Activated naive CD8-positive, alpha-beta T cell treated with anti-CD3 and anti-CD28 coated beads, Interleukin-2, amount 10 ng/mL, durations not matched to agents 7 days and 5 days (primary cell): ENCODE data around the gene SLC24A3. TPM values are rescaled to one million over a fixed set of nuclear protein-coding genes. Genes with fewer than 3 reads are reported as not detected.
"Not testable (repeated sequence)": the region's sequence is repeated elsewhere in the genome, so short reads cannot be mapped to it uniquely, and the experiment has no call there.

Experiments used
- ATAC-seq: fragments of 150-1000 bp; cut with Tn5 transposase; one replicate; pipeline ENCODE4 v1.10.0; 2021; ENCODE audit warnings: low read depth, moderate library complexity
- POLR2A ChIA-PET: fragments of 350-600 bp; sonication (Branson Sonifier 250); formaldehyde crosslinking; loops from one replicate; lab custom pipeline; 2021; ENCODE audit warnings: antibody characterized with exemption; lab: Charles Lee
- DNase-seq: peaks from one replicate; pipeline ENCODE4 v3.0.0; 2021
- H3K27ac Mint-ChIP-seq: one replicate; pipeline ENCODE4 v1.8.0; 2022; ENCODE audit warnings: mild to moderate bottlenecking, mixed read lengths
- H3K27me3 Mint-ChIP-seq: one replicate; pipeline ENCODE4 v1.8.0; 2022; ENCODE audit warnings: mild to moderate bottlenecking, moderate library complexity, mixed read lengths
- H3K36me3 Mint-ChIP-seq: one replicate; pipeline ENCODE4 v1.8.0; 2021; ENCODE audit warnings: mild to moderate bottlenecking, mixed read lengths
- H3K4me1 Mint-ChIP-seq: one replicate; pipeline ENCODE4 v1.8.0; 2021; ENCODE audit warnings: mixed read lengths
- H3K4me3 Mint-ChIP-seq: one replicate; pipeline ENCODE4 v1.8.0; 2022; ENCODE audit warnings: mild to moderate bottlenecking, moderate library complexity, mixed read lengths
- H3K9me3 Mint-ChIP-seq: one replicate; pipeline ENCODE4 v1.8.0; 2021; ENCODE audit warnings: mixed read lengths
- total RNA-seq, 2 experiments: library from RNA; stranded (reverse); gene quantifications; one replicate each; pipeline ENCODE4 v1.2.3, GENCODE V29; 2021

Gene SLC24A3
- total RNA-seq, 2 experiments from 2014 or later = not detected

DNA sequence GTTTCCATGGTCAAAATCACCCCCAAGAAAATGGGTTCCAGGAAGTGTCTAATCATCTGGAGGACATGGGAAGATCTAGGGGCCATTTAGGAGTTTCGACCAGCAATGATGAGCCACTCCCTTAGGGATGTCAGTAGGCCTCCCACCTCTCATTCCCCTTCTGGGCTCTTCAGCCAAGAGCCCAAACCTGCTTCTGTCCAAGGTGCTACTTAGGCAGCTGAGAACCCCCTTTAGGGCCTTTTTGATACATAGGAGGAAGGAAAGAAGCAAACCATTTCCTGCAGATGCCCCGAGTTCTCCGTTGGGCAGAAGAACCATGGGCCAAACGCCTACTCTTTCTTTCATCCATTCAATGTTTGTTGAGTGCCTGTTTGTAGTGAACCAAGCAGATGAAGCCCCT lies 404.2 kb downstream of the SLC24A3 start:
- no peak for DNase-seq
- Mint-ChIP-seq H3K27ac (no peak overlapping the region), H3K9me3 (no peaks in the 10 kb centered on the region), H3K4me1 (no peaks in the 10 kb centered on the region), H3K4me3 (no peak overlapping the region), H3K36me3 (no peaks in the 10 kb centered on the region), H3K27me3 (peaks cover 4% of the 10 kb centered on the region)
- POLR2A ChIA-PET = no interaction called here
- ATAC-seq = no peak

DNA sequence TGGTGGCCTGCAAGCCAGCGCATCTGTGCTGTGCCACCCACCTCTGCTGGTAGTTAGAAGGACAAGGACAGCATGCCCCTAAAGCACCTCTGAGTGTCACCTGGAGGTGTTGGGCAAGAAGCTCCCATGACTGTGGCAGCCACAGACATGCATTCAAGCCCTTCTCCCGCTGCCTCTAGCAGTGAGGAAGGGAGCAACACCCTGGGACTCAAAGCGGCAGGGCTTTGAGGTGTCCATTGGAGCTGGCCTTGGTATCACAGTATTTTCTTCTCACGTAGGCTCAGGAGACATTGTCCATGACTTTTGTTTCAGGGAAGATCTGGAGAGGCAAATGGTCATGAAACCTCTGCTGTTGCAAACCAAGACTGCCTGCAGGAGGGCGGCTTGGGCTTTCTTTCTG lies 404.8 kb downstream of the SLC24A3 start:
- ATAC-seq (no peak), DNase-seq (no peak)
- Mint-ChIP-seq H3K27me3 (peaks cover 4% of the 10 kb centered on the region), H3K36me3 (no peaks in the 10 kb centered on the region), H3K27ac (no peak overlapping the region), H3K4me1 (no peaks in the 10 kb centered on the region), H3K9me3 (no peaks in the 10 kb centered on the region), H3K4me3 (no peak overlapping the region)
- POLR2A ChIA-PET = no interaction called here

DNA sequence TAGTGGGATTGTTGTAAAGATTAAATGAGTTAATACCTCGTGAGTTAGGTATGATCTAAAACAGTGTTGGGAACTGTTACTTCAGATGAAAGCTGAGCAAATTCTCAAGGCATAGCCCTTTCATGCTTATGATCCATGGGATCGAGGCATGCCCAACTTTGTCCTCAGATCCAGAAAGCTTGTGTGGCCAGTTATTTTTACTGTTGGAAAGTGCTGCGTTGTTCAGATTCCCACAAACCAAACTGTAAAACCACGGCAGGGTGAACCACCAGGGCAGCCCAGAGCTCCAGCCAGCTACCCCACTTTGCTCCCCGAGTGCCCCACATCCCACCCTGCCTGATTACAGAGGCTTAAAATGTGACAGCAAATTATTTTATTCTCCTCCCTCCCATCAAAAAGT lies 406.3 kb downstream of the SLC24A3 start:
- peaks cover 2% of the 10 kb centered on the region for H3K27me3 Mint-ChIP-seq
- no peaks in the 10 kb centered on the region for H3K36me3 Mint-ChIP-seq
- H3K4me1 Mint-ChIP-seq = no peaks in the 10 kb centered on the region
- H3K4me3 Mint-ChIP-seq = no peak overlapping the region
- no peak for DNase-seq
- H3K27ac Mint-ChIP-seq = no peak overlapping the region
- no peak for ATAC-seq
- H3K9me3 Mint-ChIP-seq = peaks cover 3% of the 10 kb centered on the region
- POLR2A ChIA-PET = no interaction called here

DNA sequence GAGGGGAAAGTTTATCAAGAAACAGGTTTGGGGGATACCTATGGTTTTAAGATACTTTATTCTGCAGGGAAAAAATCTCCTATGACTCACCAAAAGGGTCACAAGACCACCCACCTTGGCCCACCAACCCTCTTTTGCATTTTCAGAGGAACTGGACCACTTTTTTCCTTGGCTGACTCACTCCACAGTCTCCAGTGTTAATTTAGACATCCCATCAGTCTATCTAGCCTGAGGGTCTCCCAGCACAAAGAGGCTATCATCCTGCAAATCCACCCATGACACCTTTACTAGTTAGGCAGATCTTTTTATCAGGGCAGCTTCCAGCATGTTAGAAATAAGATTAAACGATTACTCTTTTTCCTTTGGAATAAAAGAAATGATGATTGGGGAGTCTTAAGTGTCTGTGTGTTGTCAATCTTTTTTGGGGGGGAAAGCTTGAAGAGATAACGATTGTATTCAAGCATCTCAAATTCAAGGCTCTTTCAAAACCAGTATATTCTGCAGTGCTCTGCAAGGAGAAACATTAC lies 407.5 kb downstream of the SLC24A3 start:
- ATAC-seq = no peak
- no peak for DNase-seq
- Mint-ChIP-seq H3K27ac (no peak overlapping the region), H3K9me3 (peaks cover 5% of the 10 kb centered on the region), H3K27me3 (peaks cover 2% of the 10 kb centered on the region), H3K4me1 (no peaks in the 10 kb centered on the region), H3K4me3 (no peak overlapping the region), H3K36me3 (no peaks in the 10 kb centered on the region)
- POLR2A ChIA-PET = no interaction called here

DNA sequence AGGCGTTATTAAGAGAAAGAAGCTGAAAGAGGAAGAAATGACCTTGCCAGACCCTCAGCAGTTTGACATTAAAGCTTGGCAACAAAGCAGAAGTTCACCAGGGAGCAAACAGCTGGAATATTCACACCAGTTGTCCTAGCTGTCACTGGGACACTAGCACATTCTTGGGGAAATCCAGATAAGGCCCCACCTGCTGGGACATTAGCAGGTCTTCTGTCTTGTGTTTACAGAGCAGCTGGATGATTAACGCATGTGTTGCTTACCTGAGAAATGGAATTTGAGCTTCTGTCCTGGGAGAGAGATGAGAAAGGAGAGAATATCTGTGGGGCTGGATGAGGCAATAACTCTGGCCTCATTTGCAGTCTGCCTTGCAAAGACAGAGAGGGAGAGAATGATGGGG lies 408.0 kb downstream of the SLC24A3 start:
- POLR2A ChIA-PET = no interaction called here

DNA sequence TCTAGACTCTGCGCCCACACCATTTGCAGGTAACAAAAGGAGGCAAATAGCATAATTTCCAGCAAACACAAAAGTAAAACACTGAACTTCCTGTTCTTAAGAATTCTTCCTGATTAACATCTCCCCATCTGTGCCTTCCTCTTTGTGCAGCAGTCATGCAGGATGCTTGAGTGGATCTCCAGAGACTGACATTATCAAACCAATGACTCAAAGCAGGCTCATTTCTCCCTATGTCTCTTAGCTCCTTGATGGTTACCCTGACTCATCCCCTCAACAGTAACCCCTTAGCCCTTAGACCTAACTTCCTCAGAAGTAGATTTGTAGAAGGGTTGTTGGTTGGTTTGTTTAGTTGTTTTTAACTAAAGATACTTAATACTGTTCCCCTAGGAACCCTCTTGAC lies 408.6 kb downstream of the SLC24A3 start:
- Mint-ChIP-seq H3K9me3 (peaks cover 5% of the 10 kb centered on the region), H3K27me3 (peaks cover 2% of the 10 kb centered on the region), H3K4me3 (no peak overlapping the region), H3K27ac (no peak overlapping the region), H3K36me3 (no peaks in the 10 kb centered on the region), H3K4me1 (no peaks in the 10 kb centered on the region)
- POLR2A ChIA-PET = no interaction called here
- no peak for DNase-seq
- no peak for ATAC-seq

More for the DNA sequence above, 408.0 kb downstream of the SLC24A3 start:
- no peak for ATAC-seq
- Mint-ChIP-seq H3K27ac (no peak overlapping the region), H3K9me3 (peaks cover 5% of the 10 kb centered on the region), H3K4me1 (no peaks in the 10 kb centered on the region), H3K4me3 (no peak overlapping the region), H3K27me3 (peaks cover 2% of the 10 kb centered on the region), H3K36me3 (no peaks in the 10 kb centered on the region)
- no peak for DNase-seq

DNA sequence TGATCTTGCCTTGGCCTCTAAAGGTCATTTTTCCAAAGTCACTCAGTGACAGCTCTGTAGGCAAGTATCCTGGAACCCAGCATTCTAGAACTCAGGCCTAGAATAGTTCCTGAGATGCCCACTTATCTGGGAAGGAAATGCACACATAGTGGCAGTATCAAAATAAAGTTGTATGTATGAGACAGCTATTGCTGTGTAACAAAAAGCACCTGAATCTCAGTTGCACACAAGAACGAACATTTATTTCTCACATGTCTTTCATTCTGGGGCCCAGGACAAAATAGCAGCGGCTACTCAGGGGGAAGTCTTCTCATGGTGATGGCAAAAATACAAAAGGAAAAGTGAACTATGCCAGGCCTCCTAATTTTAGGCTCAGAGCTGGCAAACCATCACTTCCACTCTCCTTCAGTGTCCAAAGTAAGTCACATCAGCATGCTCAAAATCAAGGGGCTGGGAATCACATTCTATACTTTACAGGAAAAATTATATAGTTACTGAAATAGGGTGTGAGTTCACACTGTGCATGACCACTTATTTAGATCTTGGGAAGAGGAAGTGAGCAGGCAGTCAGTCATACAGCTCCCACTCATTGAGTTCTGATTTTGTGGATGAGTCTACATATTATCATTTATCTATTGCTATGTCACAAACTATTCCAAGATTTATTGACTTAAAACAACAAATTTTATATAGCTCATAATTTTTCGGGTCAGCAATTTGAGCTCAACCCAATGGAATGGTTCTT lies 412.0 kb downstream of the SLC24A3 start:
- Mint-ChIP-seq H3K27ac (no peak overlapping the region), H3K27me3 (peaks cover 2% of the 10 kb centered on the region), H3K4me3 (no peak overlapping the region), H3K9me3 (peaks cover 5% of the 10 kb centered on the region), H3K4me1 (no peaks in the 10 kb centered on the region), H3K36me3 (no peaks in the 10 kb centered on the region)
- POLR2A ChIA-PET = no interaction called here
- ATAC-seq (no peak), DNase-seq (no peak)

DNA sequence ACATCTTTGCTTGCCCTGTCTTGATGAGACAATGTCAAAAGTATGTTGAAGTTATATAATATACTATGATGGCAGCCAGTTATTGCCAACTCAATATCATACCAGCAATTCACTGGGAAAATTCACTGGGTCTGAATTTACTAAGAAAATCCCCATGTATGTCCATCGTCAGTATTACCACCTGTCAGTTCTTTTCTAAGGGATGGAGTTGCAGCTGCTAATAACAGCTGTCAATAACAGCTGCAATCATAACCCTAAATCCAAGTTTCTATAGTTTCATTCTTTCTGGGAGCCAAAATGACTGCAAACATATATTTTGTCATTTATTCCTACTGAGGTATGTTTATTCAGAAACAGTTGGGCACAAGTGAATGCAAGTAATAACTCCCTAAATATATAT lies 413.0 kb downstream of the SLC24A3 start:
- Mint-ChIP-seq H3K27me3 (peaks cover 2% of the 10 kb centered on the region), H3K4me3 (no peak overlapping the region), H3K4me1 (no peaks in the 10 kb centered on the region), H3K9me3 (peaks cover 5% of the 10 kb centered on the region), H3K36me3 (no peaks in the 10 kb centered on the region), H3K27ac (no peak overlapping the region)
- ATAC-seq = no peak
- POLR2A ChIA-PET = no interaction called here
- DNase-seq = no peak

DNA sequence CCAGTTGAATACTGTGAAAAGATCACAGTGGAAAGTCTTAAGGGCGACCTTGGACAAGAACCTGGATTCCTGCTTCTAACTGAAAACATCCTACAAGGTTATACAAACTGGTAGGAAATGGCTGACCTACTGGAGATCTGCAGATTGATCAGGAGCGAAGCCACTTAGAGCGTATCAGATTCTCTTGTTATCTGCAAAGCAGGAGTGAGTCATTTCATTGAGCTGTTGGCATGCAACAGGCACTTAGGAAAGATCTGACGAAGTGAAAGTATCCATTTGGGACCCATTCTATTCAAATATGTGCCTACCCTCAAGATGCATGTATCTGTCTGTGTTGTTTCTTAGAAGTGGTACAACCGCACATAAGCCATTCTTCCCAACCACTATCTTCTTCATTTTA lies 414.5 kb downstream of the SLC24A3 start:
- Mint-ChIP-seq H3K4me3 (no peak overlapping the region), H3K36me3 (no peaks in the 10 kb centered on the region), H3K27me3 (peaks cover 2% of the 10 kb centered on the region), H3K4me1 (no peaks in the 10 kb centered on the region), H3K27ac (no peak overlapping the region), H3K9me3 (peaks cover 5% of the 10 kb centered on the region)
- POLR2A ChIA-PET = no interaction called here
- DNase-seq (no peak), ATAC-seq (no peak)

DNA sequence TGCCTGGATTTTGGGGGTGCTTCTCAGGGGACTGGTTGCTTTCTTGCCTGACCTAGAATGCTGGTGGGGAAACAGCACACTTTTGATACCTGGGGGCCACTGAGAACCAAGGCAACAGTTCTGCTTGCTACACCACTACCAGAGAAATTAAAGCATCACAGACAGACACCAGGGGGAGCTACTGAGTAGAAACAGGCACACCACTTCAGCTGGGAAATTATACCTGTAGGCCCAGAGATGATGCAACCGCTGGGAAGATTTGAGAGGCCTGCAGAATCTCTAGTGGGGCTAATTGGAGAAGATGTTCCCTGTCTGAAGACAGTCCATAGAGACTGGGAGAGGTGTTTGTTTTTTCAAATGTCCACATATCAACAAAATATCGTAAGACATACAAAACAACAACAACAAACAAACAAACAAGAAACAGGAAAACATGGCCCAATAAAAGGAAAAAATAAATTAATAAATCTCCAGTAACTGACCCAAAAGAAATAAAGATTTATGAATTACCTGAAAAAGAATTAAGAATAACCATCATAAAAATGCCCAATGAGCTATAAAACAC lies 416.2 kb downstream of the SLC24A3 start:
- Mint-ChIP-seq H3K27ac (no peak overlapping the region), H3K4me3 (no peak overlapping the region), H3K9me3 (peaks cover 3% of the 10 kb centered on the region), H3K4me1 (no peaks in the 10 kb centered on the region), H3K36me3 (no peaks in the 10 kb centered on the region), H3K27me3 (peaks cover 2% of the 10 kb centered on the region)
- ATAC-seq (no peak), DNase-seq (no peak)
- POLR2A ChIA-PET = no interaction called here

DNA sequence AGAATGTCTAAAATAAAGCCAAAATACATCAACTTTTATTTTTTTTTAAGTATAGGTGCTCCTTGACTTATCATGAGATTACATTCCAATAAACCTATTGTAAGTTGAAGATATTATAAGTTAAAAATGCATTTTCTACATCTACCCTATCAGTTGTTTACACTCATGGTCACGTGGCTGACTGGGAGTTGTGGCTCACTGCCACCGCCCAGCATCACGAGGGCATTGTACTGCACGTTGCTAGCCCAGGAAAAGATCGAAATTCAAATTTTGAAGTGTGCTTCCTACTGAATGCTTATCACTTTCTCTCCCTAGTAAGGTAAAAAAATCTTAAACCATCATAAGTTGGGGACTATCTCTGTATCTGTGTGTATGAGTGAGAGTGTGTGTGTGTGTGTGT lies 419.0 kb downstream of the SLC24A3 start:
- H3K4me1 Mint-ChIP-seq = no peaks in the 10 kb centered on the region
- no peak for ATAC-seq
- no peaks in the 10 kb centered on the region for H3K9me3 Mint-ChIP-seq
- no peak overlapping the region for H3K4me3 Mint-ChIP-seq
- no peak overlapping the region for H3K27ac Mint-ChIP-seq
- H3K36me3 Mint-ChIP-seq = no peaks in the 10 kb centered on the region
- peaks cover 2% of the 10 kb centered on the region for H3K27me3 Mint-ChIP-seq
- no peak for DNase-seq
- POLR2A ChIA-PET = no interaction called here

DNA sequence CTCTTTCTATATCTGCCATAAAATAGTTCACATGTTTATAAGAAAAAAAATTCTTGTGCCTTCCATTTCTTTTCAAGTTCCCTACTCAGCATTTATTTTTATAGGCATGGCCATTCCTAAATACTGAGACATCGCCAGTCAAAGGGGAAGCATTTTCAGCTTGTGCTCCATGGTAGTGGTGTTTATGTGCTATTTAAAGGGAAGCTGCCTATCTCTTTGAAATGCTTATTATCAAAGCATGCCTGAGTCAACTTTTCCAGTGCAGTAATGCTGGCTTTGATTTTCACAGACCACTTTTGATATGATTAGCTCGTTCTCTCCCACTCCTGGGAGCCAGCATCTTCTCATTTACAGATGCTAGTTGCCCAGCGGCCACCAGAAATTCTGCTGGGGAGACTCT lies 421.5 kb downstream of the SLC24A3 start:
- H3K4me1 Mint-ChIP-seq = no peaks in the 10 kb centered on the region
- H3K36me3 Mint-ChIP-seq = no peaks in the 10 kb centered on the region
- peaks cover 2% of the 10 kb centered on the region for H3K27me3 Mint-ChIP-seq
- DNase-seq (no peak), ATAC-seq (no peak)
- no peak overlapping the region for H3K27ac Mint-ChIP-seq
- H3K4me3 Mint-ChIP-seq = no peak overlapping the region
- no peaks in the 10 kb centered on the region for H3K9me3 Mint-ChIP-seq
- POLR2A ChIA-PET = no interaction called here

DNA sequence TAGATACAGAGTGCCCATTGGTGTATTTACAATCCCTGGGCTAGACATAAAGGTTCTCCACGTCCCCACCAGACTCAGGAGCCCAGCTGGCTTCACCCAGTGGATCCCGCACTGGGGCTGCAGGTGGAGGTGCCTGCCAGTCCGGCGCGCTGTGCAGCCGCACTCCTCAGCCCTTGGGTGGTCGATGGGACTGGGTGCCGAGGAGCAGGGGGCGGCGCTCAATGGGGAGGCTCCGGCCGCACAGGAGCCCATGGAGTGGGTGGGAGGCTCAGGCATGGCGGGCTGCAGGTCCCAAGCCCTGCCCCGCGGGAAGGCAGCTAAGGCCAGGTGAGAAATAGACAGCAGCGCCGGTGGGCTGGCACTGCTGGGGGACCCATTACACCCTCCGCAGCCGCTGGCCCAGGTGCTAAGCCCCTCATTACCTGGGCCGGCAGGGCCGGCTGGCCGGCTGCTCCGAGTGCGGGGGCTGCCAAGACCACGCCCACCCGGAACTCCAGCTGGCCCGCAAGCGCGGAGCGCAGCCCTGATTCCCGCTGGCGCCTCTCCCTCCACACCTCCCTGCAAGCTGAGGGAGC lies 427.1 kb downstream of the SLC24A3 start:
- H3K9me3 Mint-ChIP-seq, ATAC-seq, H3K36me3 Mint-ChIP-seq, H3K4me1 Mint-ChIP-seq, H3K27me3 Mint-ChIP-seq, POLR2A ChIA-PET, H3K4me3 Mint-ChIP-seq, H3K27ac Mint-ChIP-seq, DNase-seq: not testable (repeated sequence)

DNA sequence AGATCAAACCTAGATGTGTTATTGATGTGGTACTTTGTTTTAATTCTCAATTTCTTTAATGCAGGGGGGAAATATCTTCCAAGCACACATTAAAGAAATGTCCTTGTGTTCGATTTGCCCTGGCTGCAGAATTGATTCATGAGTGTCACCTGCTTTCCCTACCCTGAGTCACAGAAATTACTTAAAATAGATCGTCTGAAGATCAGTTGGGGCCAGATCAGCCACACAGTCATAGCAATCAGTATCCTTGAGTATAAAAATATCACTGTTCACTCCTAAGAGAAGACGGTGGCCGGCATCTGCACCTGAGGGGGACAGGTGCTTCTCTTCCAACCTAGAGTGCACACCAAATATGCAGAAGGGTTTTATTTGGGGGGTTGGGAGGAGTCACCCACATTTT lies 430.4 kb downstream of the SLC24A3 start:
- H3K36me3 Mint-ChIP-seq = no peaks in the 10 kb centered on the region
- no peak overlapping the region for H3K27ac Mint-ChIP-seq
- DNase-seq (no peak), ATAC-seq (no peak)
- no peaks in the 10 kb centered on the region for H3K4me1 Mint-ChIP-seq
- H3K27me3 Mint-ChIP-seq = peaks cover 2% of the 10 kb centered on the region
- no peaks in the 10 kb centered on the region for H3K9me3 Mint-ChIP-seq
- POLR2A ChIA-PET = no interaction called here
- no peak overlapping the region for H3K4me3 Mint-ChIP-seq
